Left lung (tissue), 10 donors: ENCODE measurements around the gene HABP2. TPM values are rescaled to one million over a fixed set of nuclear protein-coding genes. Genes with fewer than 3 reads are reported as not detected.

ENCODE experiments used
- ATAC-seq: fragments of 200-7000 bp; cut with Tn5 transposase; one replicate; pipeline ENCODE4 v1.9.1; 2020; ENCODE audit warnings: moderate library complexity
- DNase-seq, 4 donors: peaks; one replicate each; pipeline ENCODE4 v3.0.0-alpha.2; 2013 to 2020
- H3K27ac ChIP-seq, 2 donors: fragments of 200-600 bp; sonication (generic) in 1 of 2; one replicate each; pipeline versions ENCODE4 v1.5.0 to v1.8.0; 2020 to 2021
- H3K27me3 ChIP-seq, 2 donors: fragments of 200-600 bp; sonication (generic) in 1 of 2; one replicate each; pipeline versions ENCODE4 v1.5.0 to v1.8.0; 2020 to 2021
- H3K36me3 ChIP-seq, 2 donors: fragments of 200-600 bp; sonication (generic) in 1 of 2; one replicate each; pipeline versions ENCODE4 v1.5.0 to v1.8.0; 2020 to 2021
- H3K4me1 ChIP-seq, 2 donors: fragments of 200-600 bp; one replicate each; pipeline ENCODE4 v1.8.0; 2021
- H3K4me3 ChIP-seq, 2 donors: fragments of 200-600 bp; sonication (generic) in 1 of 2; one replicate each; pipeline versions ENCODE4 v1.5.0 to v1.8.0; 2020 to 2021; ENCODE audit warnings: mild to moderate bottlenecking in 1 of 2
- H3K9me3 ChIP-seq, 2 donors: fragments of 200-600 bp; sonication (generic) in 1 of 2; one replicate each; pipeline versions ENCODE4 v1.5.0 to v1.8.0; 2020 to 2021
- CTCF ChIP-seq, 2 donors: fragments of 200-600 bp; sonication (generic) in 1 of 2; IDR thresholded peaks; one replicate each; pipeline versions ENCODE4 v1.5.0 to v1.8.0; 2021; ENCODE audit warnings: antibody characterized with exemption in 2 of 2
- intact Hi-C, 2 donors: fragments of 100-400 bp; cut with DNase I; formaldehyde crosslinking; loops; one replicate each; pipeline versions ENCODE4 v1.11.2 to v1.14.2; 2022
- polyA plus RNA-seq, 6 donors: library from polyadenylated mRNA; unstranded; fragments of 120-200 nt; gene quantifications; one replicate each; pipeline ENCODE4 v1.2.1, GENCODE V29; 2013; ENCODE audit not compliant: insufficient read length in 6 of 6
- total RNA-seq, 2 donors: library from RNA; stranded (reverse); fragmentation: NEBNext Ultra II Directional; extraction: Animal tissue kit (Norgen Biotek cat#: 25700); gene quantifications; one replicate each; pipeline ENCODE4 v1.2.1, GENCODE V29; 2021
- donor health status: DM: no; HTN: yes; CAD: no.
- donor health status: DM: no; HTN: no; CAD: no.

HABP2 gene
- total and polyA plus RNA-seq, 8 donors, result 0.24 to 1.3 (median 0.63) TPM

- Histone ChIP-seq H3K27me3 (no peaks in the 10 kb centered on the region), H3K4me1 (peaks cover 0 to 8% of the 10 kb centered on the region in 2 donors), H3K36me3 (no peaks in the 10 kb centered on the region), H3K27ac (no peak overlapping the region), H3K9me3 (no peaks in the 10 kb centered on the region), H3K4me3 (peak overlapping the region in 1 of 2 donors; percentile 20)
- peak; percentile 98 to 99 for TF ChIP-seq CTCF (IDR thresholded peaks at IDR 0.05)
- intact Hi-C loops, result no loop called here
- DNase-seq (peak; percentile 65 to 92 (median 82)), ATAC-seq (peak; percentile 99)
Observed at GRCh38 chr10:113563306-113564088, 10.6 kb downstream of the HABP2 start.

DNA sequence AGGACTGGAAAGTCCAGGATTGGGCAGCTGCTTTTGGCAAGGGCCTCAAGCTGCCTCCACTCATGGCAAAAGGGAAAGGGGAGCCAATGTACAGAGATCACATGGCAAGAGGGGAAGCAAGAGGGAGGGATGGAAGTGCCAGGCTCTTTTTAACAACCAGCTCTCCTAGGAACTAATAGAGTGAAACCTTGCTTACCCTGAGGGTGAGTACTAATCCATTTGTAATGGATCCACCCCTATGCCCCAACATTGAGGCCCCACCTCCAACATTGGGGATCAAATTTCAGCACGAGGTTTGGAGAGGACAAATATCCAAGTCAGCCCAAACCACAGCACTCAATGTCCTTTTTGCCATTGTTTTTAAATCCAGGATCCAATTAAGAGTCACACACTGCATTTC lies 12.5 kb downstream of the HABP2 start:
- H3K36me3 ChIP-seq, result no peaks in the 10 kb centered on the region
- ATAC-seq (no peak), DNase-seq (no peak)
- intact Hi-C loops, result no loop called here
- H3K4me3 ChIP-seq, result no peak overlapping the region
- no peak for TF ChIP-seq CTCF (IDR thresholded peaks at IDR 0.05)
- H3K27me3 ChIP-seq, result no peaks in the 10 kb centered on the region
- peaks cover 0 to 8% of the 10 kb centered on the region in 2 donors for H3K4me1 ChIP-seq
- no peaks in the 10 kb centered on the region for H3K9me3 ChIP-seq
- no peak overlapping the region for H3K27ac ChIP-seq

DNA sequence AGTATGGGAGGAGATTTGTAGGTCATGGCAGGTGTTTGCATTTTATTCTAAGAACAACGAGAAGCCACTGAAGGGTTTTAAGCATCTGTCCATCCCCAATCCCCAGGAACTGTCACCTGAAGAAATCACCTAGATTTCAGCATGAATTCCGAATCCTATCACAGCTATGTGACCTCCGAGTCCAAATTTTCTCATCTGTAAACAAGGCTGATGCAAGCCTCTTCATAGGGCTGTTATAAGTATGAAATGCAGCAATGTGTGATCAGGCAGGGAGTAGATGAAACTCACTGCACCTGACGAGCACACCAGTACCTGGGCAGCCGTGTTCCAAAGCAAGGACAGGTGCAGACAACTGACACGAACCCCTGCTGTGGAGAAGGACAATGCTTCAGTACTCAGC lies 14.0 kb downstream of the HABP2 start:
- no peak overlapping the region for H3K4me3 ChIP-seq
- H3K36me3 ChIP-seq, result no peaks in the 10 kb centered on the region
- DNase-seq, result no peak
- H3K27ac ChIP-seq, result no peak overlapping the region
- no peak for ATAC-seq
- intact Hi-C loops, result no loop called here
- peaks cover 0 to 8% of the 10 kb centered on the region in 2 donors for H3K4me1 ChIP-seq
- no peaks in the 10 kb centered on the region for H3K27me3 ChIP-seq
- no peaks in the 10 kb centered on the region for H3K9me3 ChIP-seq
- TF ChIP-seq CTCF (IDR thresholded peaks at IDR 0.05), result no peak

GRCh38 chr10:113569576-113569975 lies 16.7 kb downstream of the HABP2 start:
- Histone ChIP-seq H3K9me3 (no peaks in the 10 kb centered on the region), H3K4me3 (no peak overlapping the region), H3K36me3 (no peaks in the 10 kb centered on the region), H3K27me3 (no peaks in the 10 kb centered on the region), H3K4me1 (no peaks in the 10 kb centered on the region), H3K27ac (no peak overlapping the region)
- ATAC-seq (no peak), DNase-seq (no peak)
- TF ChIP-seq CTCF (IDR thresholded peaks at IDR 0.05), result no peak
- intact Hi-C loops, result no loop called here

DNA sequence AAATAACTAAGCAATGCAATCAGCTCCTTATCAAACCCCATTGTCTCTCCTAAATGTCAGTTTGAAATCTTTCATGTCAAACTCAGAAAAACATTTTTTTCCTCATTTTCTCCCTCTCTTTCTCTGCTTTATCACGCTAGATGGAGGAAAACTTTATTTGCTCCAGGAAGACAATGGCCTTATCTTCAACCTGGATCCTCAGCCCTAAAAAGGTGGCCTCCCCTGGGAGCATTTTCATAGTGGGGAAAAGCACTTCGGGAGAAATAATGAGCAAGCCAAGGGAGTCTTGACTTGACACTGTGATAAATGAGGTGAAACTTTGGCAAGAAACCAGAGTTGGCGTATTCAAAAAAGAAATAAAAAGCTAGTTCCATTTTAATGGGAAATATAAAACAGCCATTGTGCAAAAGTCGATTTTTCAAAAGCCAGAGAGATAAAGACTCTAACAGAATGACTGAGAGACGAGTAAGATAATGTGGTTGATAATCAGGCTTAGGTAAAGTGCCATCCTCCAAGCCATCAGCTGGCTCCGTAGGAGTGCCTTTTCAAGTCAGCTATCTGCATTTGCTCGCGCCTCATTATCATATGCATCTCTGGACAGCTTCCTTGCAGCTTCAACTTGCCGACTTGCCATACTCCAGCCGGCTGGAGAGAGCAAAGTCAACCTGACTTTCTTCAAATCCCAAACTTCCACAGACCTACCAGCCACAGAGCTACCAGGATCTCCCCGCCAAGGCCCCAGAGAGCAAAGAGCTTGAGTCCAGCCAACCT lies 19.9 kb downstream of the HABP2 start:
- ATAC-seq (no peak), DNase-seq (no peak)
- Histone ChIP-seq H3K4me3 (no peak overlapping the region), H3K36me3 (no peaks in the 10 kb centered on the region), H3K9me3 (no peaks in the 10 kb centered on the region), H3K27me3 (no peaks in the 10 kb centered on the region), H3K4me1 (no peaks in the 10 kb centered on the region), H3K27ac (no peak overlapping the region)
- intact Hi-C loops, result no loop called here
- TF ChIP-seq CTCF (IDR thresholded peaks at IDR 0.05), result no peak
